PC-3 (cell line): ENCODE data around the gene ACTRT3. TPM values are rescaled to one million over a fixed set of nuclear protein-coding genes. Genes with fewer than 3 reads are reported as not detected.

Experiments
- ATAC-seq: fragments of 200-7000 bp; cut with Tn5 transposase; 2 replicates; pipeline ENCODE4 v1.9.1; 2020; ENCODE audit warnings: mild to moderate bottlenecking, moderate library complexity
- BruUV-seq: library from RNA; stranded (reverse); fragments of 400-500 nt; replicated peaks from 2 replicates; lab custom pipeline; 2021; lab: Mats Ljungman, UMichigan
- CTCF ChIA-PET: fragments of 300-600 bp; sonication (Branson Sonifier 250); formaldehyde crosslinking; loops from one replicate; lab custom pipeline; 2022; ENCODE audit warnings: antibody characterized with exemption; lab: Charles Lee
- POLR2A ChIA-PET: fragments of 300-600 bp; sonication (Branson Sonifier 250); formaldehyde crosslinking; loops from one replicate; lab custom pipeline; 2022; ENCODE audit warnings: antibody characterized with exemption; ENCODE audit not compliant: unreplicated experiment; lab: Charles Lee
- DNase-seq: peaks from one replicate; pipeline ENCODE4 v3.0.0-alpha.2; 2015
- H2AFZ ChIP-seq: fragments of 300-600 bp; sonication (generic); 2 replicates; pipeline ENCODE4 v1.6.0; 2016; ENCODE audit warnings: antibody characterized with exemption, low read length
- H3F3A ChIP-seq: fragments of 300-600 bp; sonication (generic); one replicate; pipeline ENCODE4 v1.6.0; 2017; ENCODE audit warnings: antibody characterized with exemption, low read length, control low read depth, mild to moderate bottlenecking; ENCODE audit not compliant: unreplicated experiment
- H3K27ac ChIP-seq: fragments of 300-600 bp; sonication (generic); 2 replicates; pipeline ENCODE4 v1.5.1; 2016; ENCODE audit warnings: mild to moderate bottlenecking, low read length
- H3K27me3 ChIP-seq: fragments of 300-600 bp; sonication (generic); 2 replicates; pipeline ENCODE4 v1.6.1; 2016; ENCODE audit warnings: low read length, mixed read lengths
- H3K36me3 ChIP-seq: fragments of 300-600 bp; sonication (generic); 2 replicates; pipeline ENCODE4 v1.6.1; 2016; ENCODE audit warnings: low read depth, mixed run types, low read length, mixed read lengths
- H3K4me1 ChIP-seq: fragments of 300-600 bp; sonication (generic); 2 replicates; pipeline ENCODE4 v1.5.1; 2016; ENCODE audit warnings: low read length; ENCODE audit not compliant: insufficient read depth
- H3K4me2 ChIP-seq: fragments of 300-600 bp; sonication (generic); 2 replicates; pipeline ENCODE4 v1.6.0; 2016; ENCODE audit warnings: low read length
- H3K4me3 ChIP-seq: fragments of 300-600 bp; sonication (generic); 2 replicates; pipeline ENCODE4 v1.5.1; 2016; ENCODE audit warnings: mild to moderate bottlenecking, low read length, mixed read lengths
- H3K79me2 ChIP-seq: fragments of 300-600 bp; sonication (generic); 2 replicates; pipeline ENCODE4 v1.6.1; 2017; ENCODE audit warnings: low read length, mixed read lengths
- H3K9ac ChIP-seq: fragments of 300-600 bp; sonication (generic); 2 replicates; pipeline ENCODE4 v1.6.0; 2016; ENCODE audit warnings: mild to moderate bottlenecking, low read length
- H3K9me2 ChIP-seq: fragments of 300-600 bp; sonication (generic); replicated peaks from 2 replicates; pipeline ENCODE4 v1.6.1; 2016; ENCODE audit warnings: mixed run types, low read length, mixed read lengths
- H3K9me3 ChIP-seq: fragments of 300-600 bp; sonication (generic); 2 replicates; pipeline ENCODE4 v1.6.1; 2016; ENCODE audit warnings: low read length, mixed read lengths
- H4K20me1 ChIP-seq: fragments of 300-600 bp; sonication (generic); 2 replicates; pipeline ENCODE4 v1.6.1; 2016; ENCODE audit warnings: low read length, mixed read lengths
- EZH2 ChIP-seq: fragments of 300-600 bp; sonication (generic); IDR thresholded peaks from one replicate; pipeline ENCODE4 v1.6.1; 2017; ENCODE audit warnings: antibody characterized with exemption, mild to moderate bottlenecking, low read length; ENCODE audit not compliant: unreplicated experiment
- EZH2phosphoT487 ChIP-seq: fragments of 300-600 bp; sonication (generic); IDR thresholded peaks from 2 replicates; pipeline ENCODE4 v1.6.1; 2018; ENCODE audit warnings: mild to moderate bottlenecking, antibody characterized with exemption, low read length, borderline replicate concordance
- intact Hi-C: fragments of 100-400 bp; cut with micrococcal nuclease; formaldehyde crosslinking; loops from 2 replicates; pipeline ENCODE4 v1.9.0; 2023
- total RNA-seq: library from RNA; depleted of rRNA; stranded (reverse); fragments of >200 nt; gene quantifications from 2 replicates; pipeline ENCODE4 v1.2.3, GENCODE V29; 2014
- TF ChIP-seq, protein P1 (sequence below): fragments of 300-600 bp; sonication (generic); conservative IDR thresholded peaks from 2 replicates; pipeline ENCODE4 v1.5.1; 2017; ENCODE audit warnings: antibody characterized with exemption, low read depth, mild to moderate bottlenecking, low read length

The ACTRT3 gene
- total RNA-seq, 1 experiment from 2014 or later: 2.6 TPM

GRCh38 chr3:169787120-169787519 lies 17.8 kb upstream of the ACTRT3 start:
- H3K36me3 ChIP-seq: peaks cover 55% of the 10 kb centered on the region

DNA sequence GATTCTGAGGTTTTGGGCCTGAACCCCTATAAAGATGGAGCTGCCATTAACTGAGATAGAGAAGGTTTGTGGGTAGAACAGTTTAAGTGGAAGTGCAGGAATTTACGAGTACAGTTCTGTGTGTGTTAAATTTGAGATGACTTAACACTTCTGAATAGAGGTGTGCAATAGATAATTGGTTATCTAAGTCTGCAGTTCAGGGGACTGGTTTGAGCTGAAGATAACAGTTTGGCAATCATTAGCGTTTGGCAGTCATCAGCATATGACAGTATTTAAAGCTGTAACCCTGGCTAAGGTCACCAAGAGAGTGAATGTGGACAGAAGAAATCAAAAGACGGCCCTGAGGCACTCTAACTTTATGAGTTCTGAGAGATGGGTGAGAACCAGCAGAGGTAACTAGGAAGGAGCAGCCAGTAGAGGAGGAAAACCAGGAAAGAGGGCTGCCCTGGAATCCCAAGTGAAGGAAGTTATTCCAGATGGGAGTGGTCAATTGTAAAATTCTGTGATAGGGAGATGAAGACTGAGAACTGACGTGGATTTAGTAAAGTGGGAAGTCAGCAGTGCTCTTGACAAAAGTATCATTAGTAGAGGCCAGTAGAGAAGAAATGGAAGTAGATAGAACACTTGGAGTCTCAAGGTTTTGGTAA lies 12.0 kb upstream of the ACTRT3 start:
- ATAC-seq (no peak), DNase-seq (no peak)
- Histone ChIP-seq H4K20me1 (no peaks in the 10 kb centered on the region), H3K4me3 (no peak overlapping the region), H3K4me2 (no peak overlapping the region), H3K27ac (no peak overlapping the region), H3K4me1 (no peaks in the 10 kb centered on the region), H3K36me3 (peaks cover 70% of the 10 kb centered on the region), H3K9me3 (no peaks in the 10 kb centered on the region), H3F3A (no peaks in the 10 kb centered on the region), H2AFZ (no peak overlapping the region), H3K9me2 (no peaks in the 10 kb centered on the region), H3K9ac (no peak overlapping the region), H3K79me2 (peaks cover 2% of the 10 kb centered on the region), H3K27me3 (no peaks in the 10 kb centered on the region)
- CTCF ChIA-PET: no interaction called here
- POLR2A ChIA-PET: no interaction called here
- BruUV-seq: no TSS peak
- no peak for TF ChIP-seq EZH2
- TF ChIP-seq, protein P1, sequence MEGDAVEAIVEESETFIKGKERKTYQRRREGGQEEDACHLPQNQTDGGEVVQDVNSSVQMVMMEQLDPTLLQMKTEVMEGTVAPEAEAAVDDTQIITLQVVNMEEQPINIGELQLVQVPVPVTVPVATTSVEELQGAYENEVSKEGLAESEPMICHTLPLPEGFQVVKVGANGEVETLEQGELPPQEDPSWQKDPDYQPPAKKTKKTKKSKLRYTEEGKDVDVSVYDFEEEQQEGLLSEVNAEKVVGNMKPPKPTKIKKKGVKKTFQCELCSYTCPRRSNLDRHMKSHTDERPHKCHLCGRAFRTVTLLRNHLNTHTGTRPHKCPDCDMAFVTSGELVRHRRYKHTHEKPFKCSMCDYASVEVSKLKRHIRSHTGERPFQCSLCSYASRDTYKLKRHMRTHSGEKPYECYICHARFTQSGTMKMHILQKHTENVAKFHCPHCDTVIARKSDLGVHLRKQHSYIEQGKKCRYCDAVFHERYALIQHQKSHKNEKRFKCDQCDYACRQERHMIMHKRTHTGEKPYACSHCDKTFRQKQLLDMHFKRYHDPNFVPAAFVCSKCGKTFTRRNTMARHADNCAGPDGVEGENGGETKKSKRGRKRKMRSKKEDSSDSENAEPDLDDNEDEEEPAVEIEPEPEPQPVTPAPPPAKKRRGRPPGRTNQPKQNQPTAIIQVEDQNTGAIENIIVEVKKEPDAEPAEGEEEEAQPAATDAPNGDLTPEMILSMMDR: no peak
- TF ChIP-seq EZH2phosphoT487: no peak
- intact Hi-C loops: no loop called here

More at GRCh38 chr3:169787120-169787519, 17.8 kb upstream of the ACTRT3 start:
- POLR2A ChIA-PET: no interaction called here
- H3K9me3 ChIP-seq: no peaks in the 10 kb centered on the region
- DNase-seq (no peak), ATAC-seq (no peak)
- H3K9ac ChIP-seq: no peak overlapping the region
- no peaks in the 10 kb centered on the region for H3K79me2 ChIP-seq
- no peak overlapping the region for H3K4me2 ChIP-seq
- no peaks in the 10 kb centered on the region for H3K9me2 ChIP-seq
- no peaks in the 10 kb centered on the region for H3F3A ChIP-seq
- TF ChIP-seq, protein P1: no peak
- TF ChIP-seq EZH2: no peak
- no peak for TF ChIP-seq EZH2phosphoT487
- no TSS peak for BruUV-seq
- intact Hi-C loops: no loop called here
- H4K20me1 ChIP-seq: no peaks in the 10 kb centered on the region
- no peak overlapping the region for H3K4me3 ChIP-seq
- CTCF ChIA-PET: no interaction called here
- H3K27me3 ChIP-seq: no peaks in the 10 kb centered on the region
- H3K4me1 ChIP-seq: no peaks in the 10 kb centered on the region
- H3K27ac ChIP-seq: no peak overlapping the region
- no peak overlapping the region for H2AFZ ChIP-seq

DNA sequence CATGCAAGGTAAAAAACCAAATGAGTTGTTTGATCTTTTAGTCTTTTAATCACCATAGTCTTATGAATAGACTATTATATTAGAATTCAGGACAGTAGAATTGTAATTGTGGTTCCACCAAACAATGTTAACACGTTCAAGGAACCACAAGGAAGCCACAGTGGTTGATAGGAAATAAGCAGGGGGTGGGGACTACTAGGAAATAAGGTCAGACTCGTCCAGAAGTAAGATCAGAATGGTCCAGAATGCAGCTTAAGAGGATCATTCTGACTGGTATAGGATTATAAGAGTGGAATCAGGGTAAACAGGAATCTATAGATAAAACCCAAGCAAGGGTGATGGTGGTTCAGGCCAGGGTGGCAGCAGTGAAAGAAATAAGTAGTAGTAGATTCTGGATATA lies 11.4 kb upstream of the ACTRT3 start:
- Histone ChIP-seq H3K4me1 (no peaks in the 10 kb centered on the region), H3K9me3 (no peaks in the 10 kb centered on the region), H3K9me2 (no peaks in the 10 kb centered on the region), H3K9ac (no peak overlapping the region), H3K79me2 (peaks cover 7% of the 10 kb centered on the region), H4K20me1 (no peaks in the 10 kb centered on the region), H3F3A (no peaks in the 10 kb centered on the region), H3K27me3 (no peaks in the 10 kb centered on the region), H3K27ac (no peak overlapping the region), H2AFZ (no peak overlapping the region), H3K4me3 (no peak overlapping the region), H3K36me3 (peaks cover 68% of the 10 kb centered on the region), H3K4me2 (no peak overlapping the region)
- no TSS peak for BruUV-seq
- intact Hi-C loops: no loop called here
- no peak for ATAC-seq
- TF ChIP-seq, protein P1: no peak
- TF ChIP-seq EZH2 (no peak), EZH2phosphoT487 (no peak)
- ChIA-PET POLR2A (no interaction called here), CTCF (no interaction called here)
- no peak for DNase-seq
